Epithelial cell of prostate (primary cell): ENCODE results near the gene SIK2.
"Not testable (repeated sequence)": the region's sequence is repeated elsewhere in the genome, so short reads cannot be mapped to it uniquely, and the experiment has no call there.

Experiments used
- DNase-seq: peaks from one replicate; pipeline ENCODE4 v3.0.0-alpha.2; 2011; ENCODE audit warnings: low read depth, low spot score
- H3K27ac ChIP-seq: fragments of 450-650 bp; 2 replicates; pipeline ENCODE4 v1.5.1; 2017; ENCODE audit warnings: mild to moderate bottlenecking

Gene SIK2

DNA sequence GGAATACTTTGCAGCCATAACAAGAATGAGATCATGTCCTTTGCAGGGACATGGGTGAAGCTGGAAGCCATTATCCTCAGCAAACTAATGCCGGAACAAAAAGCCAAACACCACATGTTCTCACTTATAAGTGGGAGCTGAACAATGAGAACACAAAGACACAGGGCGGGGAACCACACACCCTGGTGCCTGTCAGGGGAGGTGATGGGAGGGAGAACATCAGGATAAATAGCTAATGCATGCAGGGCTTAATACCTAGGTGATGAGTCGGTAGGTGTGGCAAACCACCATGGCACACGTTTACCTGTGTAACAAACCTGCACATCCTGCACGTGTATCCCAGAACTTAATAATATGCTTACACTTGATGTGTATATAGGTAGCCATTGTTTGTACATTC is 49.1 kb downstream of the SIK2 start:
- peak; percentile 72 for DNase-seq
- peak overlapping the region; percentile 59 for H3K27ac ChIP-seq

DNA sequence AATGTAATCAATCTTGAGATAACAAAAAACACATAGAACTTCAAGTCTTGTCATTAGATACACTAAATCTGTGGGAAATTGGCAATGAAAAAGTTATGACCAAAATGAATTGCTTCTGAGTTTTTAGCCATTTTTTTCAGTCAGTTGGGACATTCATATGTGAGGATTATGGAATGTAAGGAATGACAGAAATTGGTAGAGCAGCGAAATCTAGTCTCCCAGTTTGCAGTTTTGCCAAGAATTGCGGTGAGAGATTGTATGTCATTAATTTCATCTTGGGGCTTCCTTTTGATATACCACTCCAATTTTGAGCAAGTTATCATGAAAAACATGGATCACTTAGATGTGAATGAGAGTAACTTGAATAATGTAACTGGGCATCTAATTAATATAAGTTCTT is 49.9 kb downstream of the SIK2 start:
- DNase-seq = no peak
- H3K27ac ChIP-seq = peak overlapping the region; percentile 59

DNA sequence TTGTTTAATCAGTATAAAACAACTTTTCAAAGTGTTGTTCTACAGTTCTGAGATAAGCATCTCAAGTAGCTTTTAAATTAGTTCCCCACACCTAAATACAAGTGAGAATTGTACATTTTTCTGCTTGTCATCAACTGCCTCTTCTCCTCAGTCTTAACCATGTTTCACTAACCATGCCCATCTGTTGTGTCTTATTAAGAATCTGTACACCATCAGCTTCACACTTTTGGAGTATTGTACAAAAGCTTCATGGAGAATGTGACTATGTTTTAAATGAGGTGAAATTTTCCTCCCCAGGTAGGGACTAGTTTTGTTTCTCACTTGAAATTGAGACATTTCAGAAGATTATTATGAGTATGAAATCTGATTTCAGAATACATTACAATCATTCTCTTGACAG is 52.4 kb downstream of the SIK2 start:
- no peak for DNase-seq
- no peak overlapping the region for H3K27ac ChIP-seq

GRCh38 chr11:111655924-111656323 is 53.7 kb downstream of the SIK2 start:
- DNase-seq = no peak
- no peak overlapping the region for H3K27ac ChIP-seq

GRCh38 chr11:111657905-111658304 is 55.7 kb downstream of the SIK2 start:
- DNase-seq, H3K27ac ChIP-seq: not testable (repeated sequence)

- not testable (repeated sequence) for H3K27ac ChIP-seq, DNase-seq
Observed at GRCh38 chr11:111658493-111658892, 56.2 kb downstream of the SIK2 start.

- H3K27ac ChIP-seq = no peak overlapping the region
- no peak for DNase-seq
Observed at GRCh38 chr11:111659201-111660115, 57.2 kb downstream of the SIK2 start.

GRCh38 chr11:111660822-111661221 is 58.6 kb downstream of the SIK2 start:
- DNase-seq = no peak
- H3K27ac ChIP-seq = no peak overlapping the region

DNA sequence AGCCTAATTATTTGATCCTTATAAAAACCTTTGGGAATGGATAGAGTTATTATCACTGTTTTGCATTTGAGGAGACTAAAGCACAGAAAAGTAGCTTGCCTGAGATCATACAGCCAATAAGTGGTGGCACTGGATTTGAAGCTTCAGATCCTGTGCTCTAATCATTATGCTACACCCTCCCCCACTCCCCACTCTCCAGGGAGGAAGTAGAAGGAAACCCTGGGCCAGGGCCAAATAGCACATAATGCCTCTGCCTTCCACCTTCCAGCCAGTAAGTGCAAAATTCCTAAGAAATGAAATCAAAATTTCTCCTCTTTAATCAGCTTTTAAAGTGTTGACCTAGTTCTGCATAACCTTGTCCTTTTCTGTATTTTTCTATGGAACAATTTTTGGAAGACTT is 61.6 kb downstream of the SIK2 start:
- DNase-seq = no peak
- no peak overlapping the region for H3K27ac ChIP-seq

GRCh38 chr11:111665777-111666176 is 63.5 kb downstream of the SIK2 start:
- no peak for DNase-seq
- no peak overlapping the region for H3K27ac ChIP-seq

GRCh38 chr11:111668980-111669379 is 66.7 kb downstream of the SIK2 start:
- DNase-seq = no peak
- no peak overlapping the region for H3K27ac ChIP-seq

- no peak for DNase-seq
- no peak overlapping the region for H3K27ac ChIP-seq
Observed at GRCh38 chr11:111671383-111671782, 69.1 kb downstream of the SIK2 start.

- no peak overlapping the region for H3K27ac ChIP-seq
- no peak for DNase-seq
Observed at GRCh38 chr11:111672949-111673348, 70.7 kb downstream of the SIK2 start.

- no peak for DNase-seq
- H3K27ac ChIP-seq = no peak overlapping the region
Observed at GRCh38 chr11:111674941-111675340, 72.7 kb downstream of the SIK2 start.

DNA sequence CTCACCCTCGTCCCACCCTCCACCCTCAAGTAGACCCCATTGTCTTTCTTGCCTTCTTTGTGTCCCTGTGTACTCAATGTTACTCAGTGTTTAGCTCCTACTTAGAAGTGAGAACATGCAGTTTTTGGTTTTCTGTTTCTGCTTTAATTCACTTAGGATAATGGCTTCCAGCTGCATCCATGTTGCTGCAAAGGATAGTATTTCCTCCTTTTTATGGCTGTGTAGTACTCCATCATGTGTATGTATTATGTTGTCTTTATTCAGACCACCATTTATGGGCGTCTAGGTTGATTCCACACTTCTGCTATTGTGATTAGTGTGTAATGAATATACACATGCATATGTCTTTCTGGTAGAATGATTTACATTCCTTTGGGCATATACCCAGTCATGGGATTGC is 73.6 kb downstream of the SIK2 start:
- no peak for DNase-seq
- H3K27ac ChIP-seq = no peak overlapping the region

GRCh38 chr11:111676878-111677585 is 74.8 kb downstream of the SIK2 start:
- no peak for DNase-seq
- H3K27ac ChIP-seq = no peak overlapping the region

DNA sequence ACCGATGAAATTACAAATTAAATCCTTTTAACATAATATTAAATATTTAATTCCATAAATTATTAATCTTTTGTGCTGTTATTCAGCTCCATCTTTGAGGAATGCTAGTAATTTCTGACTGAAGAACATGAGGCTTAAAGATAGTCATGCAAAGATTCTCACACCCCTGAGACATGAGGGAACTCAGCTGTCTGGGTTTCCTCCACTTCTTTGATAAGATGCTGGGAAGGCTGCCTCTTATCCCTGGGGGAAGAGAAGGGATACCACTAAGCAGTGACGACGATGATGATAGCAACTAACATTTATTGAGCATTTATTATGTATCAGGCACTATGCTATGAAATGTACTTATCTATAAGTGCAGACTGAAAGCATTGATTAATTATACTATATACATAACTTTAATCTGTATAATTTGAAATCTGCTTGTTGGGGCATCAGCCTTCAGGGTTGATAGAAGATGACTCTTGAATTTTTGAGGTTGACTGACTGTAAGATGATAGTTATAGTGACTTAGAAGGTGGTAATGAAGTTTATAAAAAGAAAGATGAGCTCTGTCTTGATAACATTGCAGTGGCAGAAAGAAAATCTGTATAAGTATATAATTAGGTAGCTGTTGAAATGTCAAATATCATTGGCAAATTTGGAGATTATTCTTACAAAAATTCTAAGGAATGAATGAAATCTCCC is 78.4 kb downstream of the SIK2 start:
- no peak overlapping the region for H3K27ac ChIP-seq
- no peak for DNase-seq

- DNase-seq = no peak
Observed at GRCh38 chr11:111683806-111684205, 81.6 kb downstream of the SIK2 start.

GRCh38 chr11:111684251-111684650 is 82.0 kb downstream of the SIK2 start:
- H3K27ac ChIP-seq = no peak overlapping the region
- no peak for DNase-seq

More at GRCh38 chr11:111683806-111684205, 81.6 kb downstream of the SIK2 start:
- no peak overlapping the region for H3K27ac ChIP-seq

- no peak overlapping the region for H3K27ac ChIP-seq
- DNase-seq = no peak
Observed at GRCh38 chr11:111688013-111688412, 85.8 kb downstream of the SIK2 start.

DNA sequence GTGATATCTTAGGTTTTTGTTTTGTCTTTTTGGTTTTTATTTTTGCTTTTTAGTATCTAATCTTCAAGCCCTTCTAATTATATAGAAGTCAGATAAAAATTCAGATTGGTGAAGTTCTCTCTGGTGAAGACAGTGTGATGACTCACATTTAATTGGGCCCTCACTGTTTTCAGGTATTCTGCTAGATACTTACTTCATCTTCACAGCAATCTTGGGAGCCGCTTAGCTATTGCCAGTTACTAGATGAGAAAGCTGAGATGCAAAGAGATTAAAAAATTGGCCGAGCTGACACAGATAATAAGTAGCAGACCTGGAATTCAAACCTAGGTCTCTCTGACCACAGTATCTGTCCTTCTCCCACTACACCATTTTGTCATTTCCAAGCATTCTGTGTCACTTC is 88.9 kb downstream of the SIK2 start:
- H3K27ac ChIP-seq = no peak overlapping the region

More for the DNA sequence above, 88.9 kb downstream of the SIK2 start:
- DNase-seq = no peak
